ENCODE measurements around the gene GCSAML. TPM values are rescaled to one million over a fixed set of nuclear protein-coding genes. Genes with fewer than 3 reads are reported as not detected.

Gene GCSAML
- total and polyA plus RNA-seq, 9 of the 15 experiments (the other 6 are each of a cell fraction or from before 2014, with no cell fraction given): 0.01 TPM; not detected in 8

GRCh38 chr1:247557926-247558674, 9.2 kb downstream of the GCSAML start:
- H3K4me2 ChIP-seq (ENCODE audit: insufficient read depth, low read length): no peak overlapping the region
- H3K27me3 ChIP-seq (ENCODE audit: control insufficient read depth in 2 of 2, insufficient read depth in 2 of 2, low read length in 2 of 2): no peaks in the 10 kb centered on the region
- no peak for TF ChIP-seq CBX8 (IDR thresholded peaks at IDR 0.05; ENCODE audit: borderline replicate concordance, extremely low read depth, low read depth, low read length, poor library complexity, severe bottlenecking)
- no peak for TF ChIP-seq ZBTB1 (CRISPR knock-in tag; IDR thresholded peaks at IDR 0.05; ENCODE audit: borderline replicate concordance, low read depth)
- TF ChIP-seq LEF1 (IDR thresholded peaks at IDR 0.05): no peak
- TF ChIP-seq CTBP1 (IDR thresholded peaks at IDR 0.05; ENCODE audit: borderline replicate concordance): no peak
- TF ChIP-seq CAMTA2 (CRISPR knock-in tag; conservative IDR thresholded peaks at IDR 0.05): no peak
- no peak for TF ChIP-seq ETS2 (tag; IDR thresholded peaks at IDR 0.05; ENCODE audit: borderline replicate concordance, poor library complexity, severe bottlenecking)
- TF ChIP-seq NR2C1 (IDR thresholded peaks at IDR 0.05): no peak
- no peak for TF ChIP-seq NR2C1 (tag; IDR thresholded peaks at IDR 0.05)
- no peak for TF ChIP-seq TAF1 (IDR thresholded peaks at IDR 0.05; ENCODE audit: control insufficient read depth, extremely low read depth, insufficient read depth, low read length, severe bottlenecking)
- no peak for TF ChIP-seq DIDO1 (tag; IDR thresholded peaks at IDR 0.05; ENCODE audit: low read depth)
- TF ChIP-seq PRMT5 (CRISPR knock-in tag; IDR thresholded peaks at IDR 0.05): no peak
- TF ChIP-seq THAP7 (CRISPR knock-in tag; IDR thresholded peaks at IDR 0.05): no peak
- TF ChIP-seq PHTF2 (CRISPR knock-in tag; IDR thresholded peaks at IDR 0.05): no peak
- TF ChIP-seq MECOM (CRISPR knock-in tag; IDR thresholded peaks at IDR 0.05): no peak
- no peak for TF ChIP-seq TBL1XR1 (IDR thresholded peaks at IDR 0.05; ENCODE audit: low read length in 2 of 2)
- no peak for TF ChIP-seq ATF6 (CRISPR knock-in tag; IDR thresholded peaks at IDR 0.05)
- ChIA-PET POLR2A (interaction anchor here (0.6 to 1.3 kb wide), 2 partner anchors 17 to 337 kb away, joined by 4 read pairs; partner anchors contain the start of gene OR2W3), CTCF (ENCODE audit: low intra/inter-chr PET ratio) (no interaction called here)
- no peak overlapping the region for H2AFZ ChIP-seq (ENCODE audit: low read depth, low read length)
- H3K4me3 ChIP-seq: no peak overlapping the region
- H3K4me1 ChIP-seq (replicated peaks in 1 of 2; ENCODE audit: control insufficient read depth in 2 of 2, insufficient read depth in 2 of 2, low read length in 2 of 2): no peaks in the 10 kb centered on the region
- H4K20me1 ChIP-seq (replicated peaks; ENCODE audit: control insufficient read depth, insufficient read depth, low read length): no peaks in the 10 kb centered on the region
- H3K36me3 ChIP-seq (ENCODE audit: control insufficient read depth, insufficient read depth, low read length): no peaks in the 10 kb centered on the region
- no peaks in the 10 kb centered on the region for H3K9me3 ChIP-seq (replicated peaks; ENCODE audit: control insufficient read depth, insufficient read depth, low read depth, low read length)
- DNase-seq (ENCODE audit: extremely low read depth in 1 of 4, low spot score in 3 of 4): no peak
- no peaks in the 10 kb centered on the region for H3K9me1 ChIP-seq (ENCODE audit: control insufficient read depth, insufficient read depth, low read length)
- BruUV-seq (replicated peaks): no TSS peak
- H3K9ac ChIP-seq (ENCODE audit: insufficient read depth in 1 of 2, low read depth in 2 of 2, low read length in 2 of 2): no peak overlapping the region
- H3K27ac ChIP-seq (ENCODE audit: extremely low read depth, low read depth, low read length): no peak overlapping the region
- in situ Hi-C loops (cut with MboI) (no loop called here), intact Hi-C loops (cut with micrococcal nuclease) (no loop called here)
- no peaks in the 10 kb centered on the region for H3K79me2 ChIP-seq (ENCODE audit: control insufficient read depth, insufficient read depth, low read length)
- no peak for ATAC-seq
- WGBS (ENCODE audit: insufficient coverage, low coverage, missing lambda C conversion rate): 4% methylated on average over 2 of the region's 2 CpGs
- FAIRE-seq: no peak
